ENCODE results near the gene GGT1. TPM values are rescaled to one million over a fixed set of nuclear protein-coding genes. Genes with fewer than 3 reads are reported as not detected.
A peak's percentile ranks its signal among the peaks of the same experiment; 100 is the strongest.
"Not testable (repeated sequence)": the region's sequence is repeated elsewhere in the genome, so short reads cannot be mapped to it uniquely, and the experiment has no call there.

The GGT1 gene
- total RNA-seq, 2 experiments from 2014 or later, result 44.6 to 48.1 TPM

- POLR2A ChIA-PET; H3K36me3 Mint-ChIP-seq (ENCODE audit: low read depth); H3K9me3 Mint-ChIP-seq; DNase-seq; H3K27me3 Mint-ChIP-seq; H3K4me3 Mint-ChIP-seq; H3K4me1 Mint-ChIP-seq; H3K27ac Mint-ChIP-seq: not testable (repeated sequence)
- CTCF ChIA-PET, result interaction anchor here (0.6 kb wide), 1 partner anchor 418 kb away, joined by 3 read pairs; no protein-coding TSS in a partner anchor
Observed at GRCh38 chr22:24614794-24615193, 11.8 kb downstream of the GGT1 start.

DNA sequence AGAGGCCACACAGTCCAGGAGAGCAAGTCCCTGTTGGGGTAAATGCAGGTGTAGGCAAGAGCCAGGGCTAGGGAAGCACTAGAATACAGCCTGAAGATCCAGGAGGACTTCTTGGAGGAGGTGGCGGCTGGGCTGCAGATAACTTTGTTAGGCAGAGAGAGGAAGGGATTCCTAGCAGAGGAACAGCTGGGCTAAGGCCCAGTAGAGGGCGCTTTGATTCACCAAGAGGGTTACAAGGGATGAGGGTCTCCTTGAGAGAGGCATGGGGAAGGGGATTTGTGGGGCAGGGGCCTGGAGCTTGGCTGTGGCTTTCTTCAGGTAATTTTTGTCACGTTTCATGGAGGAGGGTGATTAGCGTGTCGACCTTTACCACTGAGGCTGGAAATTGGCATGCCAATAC is 18.3 kb downstream of the GGT1 start:
- CTCF ChIA-PET, DNase-seq, H3K27me3 Mint-ChIP-seq, H3K4me3 Mint-ChIP-seq, H3K9me3 Mint-ChIP-seq, POLR2A ChIA-PET: not testable (repeated sequence)
- H3K36me3 Mint-ChIP-seq (ENCODE audit: low read depth), result peaks cover 13% of the 10 kb centered on the region
- H3K4me1 Mint-ChIP-seq, result peaks cover 10% of the 10 kb centered on the region
- H3K27ac Mint-ChIP-seq, result peak overlapping the region; percentile 62

DNA sequence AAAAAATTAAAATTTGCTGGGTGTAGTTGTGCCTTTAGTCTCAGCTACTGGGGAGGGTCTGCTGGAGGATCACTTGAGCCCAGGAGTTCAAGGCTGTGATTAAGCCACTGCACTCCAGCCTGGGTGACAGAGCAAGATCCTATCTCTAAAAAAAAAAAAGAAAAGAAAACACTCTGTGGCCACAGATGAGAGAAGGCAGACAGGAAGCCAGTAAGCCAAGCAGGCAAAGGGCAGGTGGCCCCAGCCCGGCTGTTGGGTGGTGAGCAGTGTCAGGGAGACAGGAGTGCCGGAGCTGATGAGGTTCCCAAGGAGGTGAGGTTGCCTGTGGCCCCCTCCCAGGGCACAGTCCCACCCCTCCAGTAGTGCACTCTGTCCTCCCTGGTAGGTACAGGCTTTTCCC is 19.6 kb downstream of the GGT1 start:
- H3K9me3 Mint-ChIP-seq; H3K36me3 Mint-ChIP-seq (ENCODE audit: low read depth); H3K4me3 Mint-ChIP-seq; H3K27me3 Mint-ChIP-seq; POLR2A ChIA-PET; CTCF ChIA-PET: not testable (repeated sequence)
- Mint-ChIP-seq H3K27ac (peak overlapping the region; percentile 76), H3K4me1 (peaks cover 10% of the 10 kb centered on the region)
- DNase-seq, result peak; percentile 58

DNA sequence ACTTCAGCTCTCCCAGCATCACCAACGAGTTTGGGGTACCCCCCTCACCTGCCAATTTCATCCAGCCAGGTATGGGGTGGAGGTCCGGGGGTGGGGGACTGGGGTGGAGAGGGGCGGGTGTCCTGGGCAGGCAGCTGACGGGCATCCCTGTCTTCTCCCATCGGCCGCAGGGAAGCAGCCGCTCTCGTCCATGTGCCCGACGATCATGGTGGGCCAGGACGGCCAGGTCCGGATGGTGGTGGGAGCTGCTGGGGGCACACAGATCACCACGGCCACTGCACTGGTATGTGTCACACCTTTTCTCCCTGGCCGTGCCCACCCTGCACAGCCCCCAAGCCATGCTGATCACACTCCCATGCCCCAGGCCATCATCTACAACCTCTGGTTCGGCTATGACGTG is 24.9 kb downstream of the GGT1 start:
- H3K27ac Mint-ChIP-seq; H3K36me3 Mint-ChIP-seq (ENCODE audit: low read depth); H3K9me3 Mint-ChIP-seq; H3K4me1 Mint-ChIP-seq; H3K27me3 Mint-ChIP-seq; DNase-seq; POLR2A ChIA-PET; H3K4me3 Mint-ChIP-seq; CTCF ChIA-PET: not testable (repeated sequence)

- peak; percentile 23 for DNase-seq
- CTCF ChIA-PET; H3K27ac Mint-ChIP-seq; H3K4me1 Mint-ChIP-seq; H3K27me3 Mint-ChIP-seq; H3K4me3 Mint-ChIP-seq; H3K9me3 Mint-ChIP-seq; POLR2A ChIA-PET; H3K36me3 Mint-ChIP-seq (ENCODE audit: low read depth): not testable (repeated sequence)
Observed at GRCh38 chr22:24629069-24629468, 26.1 kb downstream of the GGT1 start.

DNA sequence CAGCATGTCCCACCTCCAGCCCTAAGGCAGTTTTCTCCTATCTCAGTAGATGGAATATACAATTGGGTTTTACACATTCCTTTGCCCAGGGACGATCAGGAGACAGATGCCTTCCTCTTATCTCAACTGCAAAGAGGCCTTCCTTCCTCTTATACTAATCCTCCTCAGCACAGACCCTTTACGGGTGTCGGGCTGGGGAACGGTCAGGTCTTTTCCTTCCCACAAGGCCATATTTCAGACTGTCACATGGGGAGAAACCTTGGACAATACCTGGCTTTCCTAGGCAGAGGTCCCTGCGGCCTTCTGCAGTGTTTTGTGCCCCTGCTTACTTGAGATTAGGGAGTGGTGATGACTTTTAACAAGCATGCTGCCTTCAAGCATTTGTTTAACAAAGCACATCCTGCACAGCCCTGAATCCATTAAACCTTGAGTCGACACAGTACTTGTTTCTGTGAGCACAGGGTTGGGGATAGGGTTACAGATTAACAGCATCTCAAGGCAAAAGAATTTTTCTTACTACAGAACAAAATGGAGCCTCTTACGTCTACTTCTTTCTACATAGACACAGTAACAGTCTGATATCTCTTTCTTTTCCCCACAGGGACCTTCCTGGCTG is 27.9 kb downstream of the GGT1 start:
- POLR2A ChIA-PET; H3K36me3 Mint-ChIP-seq (ENCODE audit: low read depth): not testable (repeated sequence)

DNA sequence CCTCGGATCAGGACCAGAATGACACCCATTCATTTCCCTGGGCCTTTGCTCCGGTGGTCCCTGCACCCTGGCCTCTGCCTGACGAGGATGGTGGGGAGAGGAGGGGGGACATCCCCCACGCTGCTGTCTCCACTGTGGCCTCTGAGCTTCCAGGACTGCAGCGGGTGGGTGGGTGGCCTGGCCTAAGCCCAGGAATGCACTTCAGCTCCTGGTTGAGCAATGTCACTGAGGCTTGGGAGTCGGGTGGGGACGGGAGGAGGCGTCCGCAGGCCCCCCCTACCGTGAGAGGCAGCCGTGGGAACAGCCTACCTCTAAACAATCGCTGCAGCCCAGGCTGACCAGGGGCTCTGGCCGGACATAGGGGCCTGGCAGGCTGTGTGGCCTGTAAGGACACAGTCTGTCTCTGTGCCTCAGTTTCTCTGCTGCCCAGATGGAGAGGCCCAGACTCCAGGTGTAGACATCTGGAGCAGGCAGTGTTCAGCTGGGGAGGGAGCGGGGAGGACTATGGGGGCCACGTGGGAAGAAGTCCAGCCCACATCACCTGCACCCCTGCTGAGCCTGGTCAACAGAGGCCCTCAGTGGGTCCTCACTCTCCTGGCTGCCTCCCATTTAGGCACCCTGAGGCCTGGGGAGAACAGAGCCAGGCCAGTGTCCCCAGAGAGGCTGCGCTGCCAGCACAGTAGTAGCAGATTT is 28.6 kb downstream of the GGT1 start:
- H3K36me3 Mint-ChIP-seq (ENCODE audit: low read depth); H3K4me3 Mint-ChIP-seq; H3K27ac Mint-ChIP-seq; POLR2A ChIA-PET; H3K9me3 Mint-ChIP-seq; DNase-seq; CTCF ChIA-PET; H3K27me3 Mint-ChIP-seq: not testable (repeated sequence)
- peaks cover 23% of the 10 kb centered on the region for H3K4me1 Mint-ChIP-seq

More for the DNA sequence above, 27.9 kb downstream of the GGT1 start:
- CTCF ChIA-PET, H3K27ac Mint-ChIP-seq, H3K9me3 Mint-ChIP-seq, H3K4me3 Mint-ChIP-seq, H3K27me3 Mint-ChIP-seq, DNase-seq: not testable (repeated sequence)
- H3K4me1 Mint-ChIP-seq, result peaks cover 19% of the 10 kb centered on the region

GRCh38 chr22:24632642-24633041 is 29.6 kb downstream of the GGT1 start:
- H3K27ac Mint-ChIP-seq; H3K4me3 Mint-ChIP-seq; H3K36me3 Mint-ChIP-seq (ENCODE audit: low read depth); CTCF ChIA-PET; H3K27me3 Mint-ChIP-seq; POLR2A ChIA-PET; H3K9me3 Mint-ChIP-seq; DNase-seq: not testable (repeated sequence)
- H3K4me1 Mint-ChIP-seq, result peaks cover 25% of the 10 kb centered on the region

- POLR2A ChIA-PET; H3K36me3 Mint-ChIP-seq (ENCODE audit: low read depth); CTCF ChIA-PET; H3K4me3 Mint-ChIP-seq; H3K9me3 Mint-ChIP-seq; DNase-seq; H3K27me3 Mint-ChIP-seq: not testable (repeated sequence)
- H3K4me1 Mint-ChIP-seq, result peaks cover 25% of the 10 kb centered on the region
- H3K27ac Mint-ChIP-seq, result peak overlapping the region; percentile 61
Observed at GRCh38 chr22:24633231-24634023, 30.4 kb downstream of the GGT1 start.

DNA sequence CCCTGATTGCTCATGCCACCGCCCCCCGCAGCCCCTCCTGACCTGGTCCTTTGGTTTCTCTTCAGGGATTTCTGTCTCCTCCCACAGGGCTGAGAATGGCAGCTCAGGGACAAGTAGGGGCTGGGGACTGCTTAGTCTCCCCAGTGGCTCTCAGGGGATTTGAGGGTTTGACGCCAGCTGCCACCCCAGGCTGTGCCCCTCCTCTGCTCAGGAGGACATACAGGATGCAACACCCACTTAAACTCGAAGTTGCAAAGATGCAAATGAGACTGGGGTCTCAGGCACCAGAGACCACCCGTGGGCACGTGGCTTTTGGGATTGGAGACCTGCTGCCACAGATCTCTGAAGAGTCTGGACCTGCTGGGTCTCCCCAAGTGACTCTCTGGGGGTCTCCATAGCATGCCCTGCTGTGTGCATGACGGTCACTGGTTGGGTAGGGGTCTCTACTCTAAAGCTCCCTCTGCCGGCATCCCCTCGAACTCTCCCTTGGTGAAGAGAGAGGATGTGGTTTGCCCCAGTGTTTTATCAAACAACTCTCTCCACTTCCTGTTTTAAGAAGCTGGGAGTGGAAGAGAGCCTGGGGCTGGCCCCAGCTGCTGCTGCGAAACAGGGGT is 31.9 kb downstream of the GGT1 start:
- H3K27me3 Mint-ChIP-seq; H3K36me3 Mint-ChIP-seq (ENCODE audit: low read depth); H3K9me3 Mint-ChIP-seq; H3K4me3 Mint-ChIP-seq; POLR2A ChIA-PET: not testable (repeated sequence)
- DNase-seq, result peak; percentile 44
- Mint-ChIP-seq H3K27ac (peak overlapping the region; percentile 89), H3K4me1 (peaks cover 25% of the 10 kb centered on the region)
- CTCF ChIA-PET, result interaction anchor here (0.9 kb wide), 1 partner anchor 55 kb away, joined by 3 read pairs; no protein-coding TSS in a partner anchor

DNA sequence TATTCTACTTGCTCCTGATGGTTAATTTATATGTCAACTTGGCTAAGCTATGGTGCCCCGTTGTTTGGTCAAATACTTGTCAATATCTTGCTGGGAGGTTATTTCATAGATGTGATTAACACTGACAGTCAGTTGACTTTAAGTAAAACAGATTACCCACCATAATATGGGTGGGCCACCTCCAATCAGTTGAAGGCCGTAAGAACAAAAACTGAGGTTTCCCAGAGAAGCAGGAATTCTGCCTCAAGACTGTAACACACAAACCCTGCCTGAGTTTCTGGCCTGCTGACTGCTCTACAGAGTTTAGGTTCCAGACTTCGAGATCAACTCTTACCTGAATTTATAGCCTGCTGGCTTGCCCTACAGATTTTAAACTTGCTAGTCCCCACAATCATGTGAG is 33.5 kb downstream of the GGT1 start:
- H3K4me3 Mint-ChIP-seq; H3K27me3 Mint-ChIP-seq; POLR2A ChIA-PET; H3K36me3 Mint-ChIP-seq (ENCODE audit: low read depth); H3K9me3 Mint-ChIP-seq; DNase-seq; CTCF ChIA-PET: not testable (repeated sequence)
- peak overlapping the region; percentile 63 for H3K27ac Mint-ChIP-seq
- peaks cover 25% of the 10 kb centered on the region for H3K4me1 Mint-ChIP-seq

DNA sequence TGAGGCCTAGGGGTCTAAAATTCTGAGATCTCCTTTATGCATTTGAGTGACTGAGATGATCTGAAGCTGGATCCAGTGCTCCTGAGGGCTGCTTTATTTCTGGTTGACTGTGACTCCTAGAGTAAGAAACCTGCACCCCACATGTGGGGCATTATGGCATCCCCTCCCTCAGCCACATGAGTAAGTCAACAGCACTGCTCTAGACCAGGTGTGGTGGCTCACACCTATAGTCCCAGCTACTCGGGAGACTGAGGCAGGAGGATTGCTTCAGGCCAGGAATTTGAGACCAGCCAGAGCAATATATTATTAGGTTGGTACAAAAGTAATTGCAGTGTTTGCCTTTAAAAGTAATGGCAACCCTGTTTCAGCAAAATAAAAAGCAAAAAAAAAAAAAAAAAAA is 39.3 kb downstream of the GGT1 start:
- H3K27ac Mint-ChIP-seq; POLR2A ChIA-PET; H3K27me3 Mint-ChIP-seq; H3K9me3 Mint-ChIP-seq; H3K4me1 Mint-ChIP-seq; DNase-seq; H3K4me3 Mint-ChIP-seq; CTCF ChIA-PET; H3K36me3 Mint-ChIP-seq (ENCODE audit: low read depth): not testable (repeated sequence)

GRCh38 chr22:24644409-24644808 is 41.4 kb downstream of the GGT1 start:
- POLR2A ChIA-PET, H3K9me3 Mint-ChIP-seq: not testable (repeated sequence)

More at GRCh38 chr22:24644409-24644808, 41.4 kb downstream of the GGT1 start:
- CTCF ChIA-PET; DNase-seq; H3K27ac Mint-ChIP-seq; H3K4me3 Mint-ChIP-seq; H3K36me3 Mint-ChIP-seq (ENCODE audit: low read depth); H3K27me3 Mint-ChIP-seq; H3K4me1 Mint-ChIP-seq: not testable (repeated sequence)

Measured in activated CD4-positive, alpha-beta T cell treated with anti-CD3 and anti-CD28 coated beads, Interleukin-2, amount 10 ng/mL, durations not matched to agents 7 days and 5 days (primary cell).